ENCODE measurements around the gene SLC35F6. TPM values are rescaled to one million over a fixed set of nuclear protein-coding genes. Genes with fewer than 3 reads are reported as not detected.
A peak's percentile ranks its signal among the peaks of the same experiment; 100 is the strongest.
"Not testable (repeated sequence)": the region's sequence is repeated elsewhere in the genome, so short reads cannot be mapped to it uniquely, and the experiment has no call there.

Gene SLC35F6
- polyA plus RNA-seq, 3 donors, result 15.4 to 16.4 (median 16.1) TPM

GRCh38 chr2:26746934-26747333 lies 17.1 kb upstream of the SLC35F6 start:
- no peak for DNase-seq (ENCODE audit: extremely low read depth in 1 of 11, low read depth in 9 of 11, low spot score in 4 of 11)

- not testable (repeated sequence) for DNase-seq (ENCODE audit: extremely low read depth in 1 of 11, low read depth in 9 of 11, low spot score in 4 of 11)
Observed at GRCh38 chr2:26749787-26750420, 14.2 kb upstream of the SLC35F6 start.

GRCh38 chr2:26750467-26750866 lies 13.6 kb upstream of the SLC35F6 start:
- DNase-seq (ENCODE audit: extremely low read depth in 1 of 11, low read depth in 9 of 11, low spot score in 4 of 11), result not testable (repeated sequence)

GRCh38 chr2:26752656-26753055 lies 11.4 kb upstream of the SLC35F6 start:
- DNase-seq (ENCODE audit: extremely low read depth in 1 of 11, low read depth in 9 of 11, low spot score in 4 of 11), result no peak

GRCh38 chr2:26754539-26754938 lies 9.5 kb upstream of the SLC35F6 start:
- DNase-seq (ENCODE audit: extremely low read depth in 1 of 11, low read depth in 9 of 11, low spot score in 4 of 11), result no peak

- DNase-seq (ENCODE audit: extremely low read depth in 1 of 11, low read depth in 9 of 11, low spot score in 4 of 11), result no peak
Observed at GRCh38 chr2:26754972-26755670, 9.0 kb upstream of the SLC35F6 start.

- DNase-seq (ENCODE audit: extremely low read depth in 1 of 11, low read depth in 9 of 11, low spot score in 4 of 11), result no peak
Observed at GRCh38 chr2:26756337-26756736, 7.7 kb upstream of the SLC35F6 start.

GRCh38 chr2:26757873-26758789 lies 6.0 kb upstream of the SLC35F6 start:
- peak in 1 of 11 donors; percentile 51 for DNase-seq (ENCODE audit: extremely low read depth in 1 of 11, low read depth in 9 of 11, low spot score in 4 of 11)

- no peak for DNase-seq (ENCODE audit: extremely low read depth in 1 of 11, low read depth in 9 of 11, low spot score in 4 of 11)
Observed at GRCh38 chr2:26758790-26759321, 5.2 kb upstream of the SLC35F6 start.

GRCh38 chr2:26759845-26760244 lies 4.2 kb upstream of the SLC35F6 start:
- DNase-seq (ENCODE audit: extremely low read depth in 1 of 11, low read depth in 9 of 11, low spot score in 4 of 11), result no peak

GRCh38 chr2:26760991-26761390 lies 3.1 kb upstream of the SLC35F6 start:
- DNase-seq (ENCODE audit: extremely low read depth in 1 of 11, low read depth in 9 of 11, low spot score in 4 of 11), result not testable (repeated sequence)

- no peak for DNase-seq (ENCODE audit: extremely low read depth in 1 of 11, low read depth in 9 of 11, low spot score in 4 of 11)
Observed at GRCh38 chr2:26763019-26763418, 1.1 kb upstream of the SLC35F6 start.

GRCh38 chr2:26764906-26765305 lies 822 bp downstream of the SLC35F6 start:
- no peak for DNase-seq (ENCODE audit: extremely low read depth in 1 of 11, low read depth in 9 of 11, low spot score in 4 of 11)

- no peak for DNase-seq (ENCODE audit: extremely low read depth in 1 of 11, low read depth in 9 of 11, low spot score in 4 of 11)
Observed at GRCh38 chr2:26765475-26766200, 1.6 kb downstream of the SLC35F6 start.

- no peak for DNase-seq (ENCODE audit: extremely low read depth in 1 of 11, low read depth in 9 of 11, low spot score in 4 of 11)
Observed at GRCh38 chr2:26767129-26767528, 3.0 kb downstream of the SLC35F6 start.

- DNase-seq (ENCODE audit: extremely low read depth in 1 of 11, low read depth in 9 of 11, low spot score in 4 of 11), result no peak
Observed at GRCh38 chr2:26767894-26768487, 3.9 kb downstream of the SLC35F6 start.

- no peak for DNase-seq (ENCODE audit: extremely low read depth in 1 of 11, low read depth in 9 of 11, low spot score in 4 of 11)
Observed at GRCh38 chr2:26768759-26769088, 4.6 kb downstream of the SLC35F6 start.

GRCh38 chr2:26769089-26769761 lies 5.1 kb downstream of the SLC35F6 start:
- no peak for DNase-seq (ENCODE audit: extremely low read depth in 1 of 11, low read depth in 9 of 11, low spot score in 4 of 11)
